ENCODE measurements around the gene ZEB2.

GRCh38 chr2:144535300-144535699 is 15.4 kb upstream of the ZEB2 start:
- TF ChIP-seq, protein P1, sequence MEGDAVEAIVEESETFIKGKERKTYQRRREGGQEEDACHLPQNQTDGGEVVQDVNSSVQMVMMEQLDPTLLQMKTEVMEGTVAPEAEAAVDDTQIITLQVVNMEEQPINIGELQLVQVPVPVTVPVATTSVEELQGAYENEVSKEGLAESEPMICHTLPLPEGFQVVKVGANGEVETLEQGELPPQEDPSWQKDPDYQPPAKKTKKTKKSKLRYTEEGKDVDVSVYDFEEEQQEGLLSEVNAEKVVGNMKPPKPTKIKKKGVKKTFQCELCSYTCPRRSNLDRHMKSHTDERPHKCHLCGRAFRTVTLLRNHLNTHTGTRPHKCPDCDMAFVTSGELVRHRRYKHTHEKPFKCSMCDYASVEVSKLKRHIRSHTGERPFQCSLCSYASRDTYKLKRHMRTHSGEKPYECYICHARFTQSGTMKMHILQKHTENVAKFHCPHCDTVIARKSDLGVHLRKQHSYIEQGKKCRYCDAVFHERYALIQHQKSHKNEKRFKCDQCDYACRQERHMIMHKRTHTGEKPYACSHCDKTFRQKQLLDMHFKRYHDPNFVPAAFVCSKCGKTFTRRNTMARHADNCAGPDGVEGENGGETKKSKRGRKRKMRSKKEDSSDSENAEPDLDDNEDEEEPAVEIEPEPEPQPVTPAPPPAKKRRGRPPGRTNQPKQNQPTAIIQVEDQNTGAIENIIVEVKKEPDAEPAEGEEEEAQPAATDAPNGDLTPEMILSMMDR (conservative IDR thresholded peaks at IDR 0.05; ENCODE audit: low read length): no peak
- no peak for TF ChIP-seq EZH2phosphoT487 (IDR thresholded peaks at IDR 0.05; ENCODE audit: borderline replicate concordance)

All from Loucy (cell line).